Measurements from ENCODE around the gene DAPK2. TPM values are rescaled to one million over a fixed set of nuclear protein-coding genes. Genes with fewer than 3 reads are reported as not detected.

DAPK2 gene
- total and polyA plus RNA-seq, 12 donors: 20.8 to 62.6 (median 38.5) TPM

DNA sequence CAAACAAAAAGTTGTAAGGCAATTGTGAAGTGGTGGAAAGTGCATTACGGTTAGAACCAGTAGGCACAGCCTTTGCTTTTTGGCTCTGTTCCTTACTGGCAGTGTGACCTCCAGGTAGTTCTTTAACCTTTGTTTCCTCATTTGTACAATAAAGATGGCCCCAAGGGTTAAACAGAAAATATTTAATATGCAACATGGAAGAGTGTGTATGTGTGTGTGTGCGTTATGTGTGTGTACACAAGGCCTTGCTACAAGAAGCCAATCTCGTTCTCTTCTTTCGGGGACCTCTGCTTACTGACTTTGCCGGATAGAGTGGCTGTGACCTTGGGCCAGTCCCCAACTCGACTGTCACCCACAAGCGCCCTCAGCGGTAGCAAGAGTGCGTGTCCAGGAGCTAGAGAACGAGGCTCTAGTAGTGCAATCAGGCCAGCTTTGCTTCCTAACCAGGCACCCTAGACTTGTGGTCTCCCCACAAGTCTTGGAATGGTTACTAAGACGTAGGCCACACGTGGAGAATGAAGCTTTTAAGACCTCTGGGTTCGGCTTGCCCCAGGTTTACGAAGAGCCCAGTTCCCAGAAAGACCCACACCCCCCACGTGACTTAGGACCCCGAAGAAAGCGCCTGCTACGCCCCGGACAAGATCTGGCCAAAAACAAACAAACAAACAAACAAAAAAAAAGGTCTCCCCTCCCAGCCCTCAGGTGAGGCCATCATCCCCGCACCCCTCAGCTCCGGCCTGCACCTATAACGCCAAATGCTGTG, 46.8 kb upstream of the DAPK2 start:
- Histone ChIP-seq H3K4me3 (peak overlapping the region; percentile 57 to 82 (median 74)), H3K27ac (peak overlapping the region; percentile 78 to 96 (median 87)), H3K9me3 (no peaks in the 10 kb centered on the region), H3K4me1 (peaks cover 6 to 85% (median 77%) of the 10 kb centered on the region in 9 donors), H3K36me3 (peaks cover 0 to 25% (median 9%) of the 10 kb centered on the region in 9 donors), H3K27me3 (no peaks in the 10 kb centered on the region)
- ATAC-seq (peak in 7 of 8 donors; percentile 14 to 50 (median 37)), DNase-seq (peak; percentile 50 to 51)
- WGBS, 2 donors: 3% methylated on average over 22 of the region's 22 CpGs
- TF ChIP-seq, protein P1, sequence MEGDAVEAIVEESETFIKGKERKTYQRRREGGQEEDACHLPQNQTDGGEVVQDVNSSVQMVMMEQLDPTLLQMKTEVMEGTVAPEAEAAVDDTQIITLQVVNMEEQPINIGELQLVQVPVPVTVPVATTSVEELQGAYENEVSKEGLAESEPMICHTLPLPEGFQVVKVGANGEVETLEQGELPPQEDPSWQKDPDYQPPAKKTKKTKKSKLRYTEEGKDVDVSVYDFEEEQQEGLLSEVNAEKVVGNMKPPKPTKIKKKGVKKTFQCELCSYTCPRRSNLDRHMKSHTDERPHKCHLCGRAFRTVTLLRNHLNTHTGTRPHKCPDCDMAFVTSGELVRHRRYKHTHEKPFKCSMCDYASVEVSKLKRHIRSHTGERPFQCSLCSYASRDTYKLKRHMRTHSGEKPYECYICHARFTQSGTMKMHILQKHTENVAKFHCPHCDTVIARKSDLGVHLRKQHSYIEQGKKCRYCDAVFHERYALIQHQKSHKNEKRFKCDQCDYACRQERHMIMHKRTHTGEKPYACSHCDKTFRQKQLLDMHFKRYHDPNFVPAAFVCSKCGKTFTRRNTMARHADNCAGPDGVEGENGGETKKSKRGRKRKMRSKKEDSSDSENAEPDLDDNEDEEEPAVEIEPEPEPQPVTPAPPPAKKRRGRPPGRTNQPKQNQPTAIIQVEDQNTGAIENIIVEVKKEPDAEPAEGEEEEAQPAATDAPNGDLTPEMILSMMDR (IDR thresholded peaks at IDR 0.05): peak in 3 of 9 donors; percentile 13 to 21 (median 13)
- intact Hi-C loops (cut with DNase I): loop anchor here in 5 of 10 donors (2.0 to 10.0 kb wide), 5 partner anchors 59 to 292 kb away; partner anchors contain the start of genes SNX22 (in 3 of the 5), PCLAF (in 1 of the 5), PPIB (in 1 of the 5) and TRIP4 (in 1 of the 5)

DNA sequence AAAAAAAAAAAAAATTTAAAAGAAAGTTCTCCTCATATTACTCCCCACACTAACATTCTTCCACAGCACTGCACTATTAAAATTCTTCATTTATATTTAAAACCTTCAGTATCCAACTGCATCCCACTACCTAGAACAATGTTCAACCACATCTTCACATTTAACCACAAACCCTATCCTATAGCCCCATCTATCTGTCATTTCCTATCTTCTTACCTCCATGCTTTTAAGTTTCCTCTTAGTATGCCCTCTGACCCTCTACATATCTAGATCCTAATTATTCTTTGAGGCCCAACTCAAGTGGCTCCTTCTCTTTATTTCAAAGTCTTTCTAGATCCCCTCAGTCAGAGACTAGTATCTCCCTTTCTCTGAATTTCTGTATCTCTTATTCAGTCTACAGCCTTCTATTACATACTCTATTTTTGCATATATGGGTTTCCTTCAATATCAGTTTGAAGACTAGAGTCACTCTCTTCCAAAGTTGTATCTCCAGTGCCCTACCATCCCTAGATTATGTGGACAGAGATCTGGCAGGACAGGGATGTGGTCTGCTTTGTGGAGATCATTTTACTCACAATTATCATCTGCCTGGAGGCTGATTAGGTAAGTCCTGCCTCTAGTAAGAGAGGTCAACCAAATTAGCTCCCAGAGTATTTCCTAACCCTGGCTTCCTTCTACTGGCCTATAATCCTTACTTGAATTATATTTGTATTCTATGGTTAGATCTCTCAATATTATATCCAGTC, 46.0 kb upstream of the DAPK2 start:
- Histone ChIP-seq H3K4me1 (peaks cover 6 to 77% (median 69%) of the 10 kb centered on the region in 9 donors), H3K27ac (peak overlapping the region in 9 of 10 donors; percentile 82 to 96 (median 87)), H3K36me3 (peaks cover 0 to 33% (median 13%) of the 10 kb centered on the region in 9 donors), H3K9me3 (no peaks in the 10 kb centered on the region), H3K27me3 (no peaks in the 10 kb centered on the region), H3K4me3 (peak overlapping the region in 7 of 10 donors; percentile 64 to 82 (median 76))
- ATAC-seq (no peak), DNase-seq (no peak)
- intact Hi-C loops (cut with DNase I): loop anchor here in 5 of 10 donors (2.0 to 10.0 kb wide), 5 partner anchors 60 to 293 kb away; partner anchors contain the start of genes SNX22 (in 3 of the 5), PCLAF (in 1 of the 5), PPIB (in 1 of the 5) and TRIP4 (in 1 of the 5)
- TF ChIP-seq, protein P1 (IDR thresholded peaks at IDR 0.05): no peak

DNA sequence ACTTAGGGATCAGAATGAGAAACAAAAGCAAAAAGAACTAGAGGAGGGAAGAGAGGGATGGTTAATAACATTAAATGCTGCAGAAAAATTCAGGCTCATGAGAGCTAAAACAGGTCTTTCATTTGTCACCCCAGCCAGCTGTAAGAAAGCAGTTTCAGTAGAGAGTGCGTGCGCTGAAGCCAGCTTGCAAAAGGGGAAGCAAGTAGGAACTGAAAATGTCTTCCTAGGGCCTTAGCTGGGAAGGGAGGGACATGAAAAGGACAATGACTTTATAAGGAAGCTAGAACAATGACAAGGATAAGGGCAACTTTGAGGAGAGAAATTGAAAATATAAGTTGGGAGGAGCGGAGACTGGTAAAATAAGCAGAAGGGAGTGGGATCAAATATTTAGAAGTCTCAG, 44.2 kb upstream of the DAPK2 start:
- TF ChIP-seq, protein P1 (IDR thresholded peaks at IDR 0.05): no peak
- WGBS, 2 donors: 69 to 78% methylated on average over 3 of the region's 3 CpGs
- Histone ChIP-seq H3K36me3 (peaks cover 0 to 48% (median 13%) of the 10 kb centered on the region in 9 donors), H3K9me3 (no peaks in the 10 kb centered on the region), H3K27me3 (no peaks in the 10 kb centered on the region), H3K4me1 (peaks cover 6 to 66% (median 60%) of the 10 kb centered on the region in 9 donors), H3K4me3 (no peak overlapping the region), H3K27ac (peak overlapping the region in 8 of 10 donors; percentile 24 to 96 (median 76))
- intact Hi-C loops (cut with DNase I): loop anchor here in 4 of 10 donors (5.0 to 10.0 kb wide), 4 partner anchors 62 to 294 kb away; partner anchors contain the start of genes SNX22 (in 3 of the 4), PCLAF (in 1 of the 4) and TRIP4 (in 1 of the 4)
- DNase-seq (no peak), ATAC-seq (no peak)
